Measurements from ENCODE around the gene ADCK1.

GRCh38 chr14:77862154-77862786 lies 62.4 kb downstream of the ADCK1 start:
- TF ChIP-seq, protein P1, sequence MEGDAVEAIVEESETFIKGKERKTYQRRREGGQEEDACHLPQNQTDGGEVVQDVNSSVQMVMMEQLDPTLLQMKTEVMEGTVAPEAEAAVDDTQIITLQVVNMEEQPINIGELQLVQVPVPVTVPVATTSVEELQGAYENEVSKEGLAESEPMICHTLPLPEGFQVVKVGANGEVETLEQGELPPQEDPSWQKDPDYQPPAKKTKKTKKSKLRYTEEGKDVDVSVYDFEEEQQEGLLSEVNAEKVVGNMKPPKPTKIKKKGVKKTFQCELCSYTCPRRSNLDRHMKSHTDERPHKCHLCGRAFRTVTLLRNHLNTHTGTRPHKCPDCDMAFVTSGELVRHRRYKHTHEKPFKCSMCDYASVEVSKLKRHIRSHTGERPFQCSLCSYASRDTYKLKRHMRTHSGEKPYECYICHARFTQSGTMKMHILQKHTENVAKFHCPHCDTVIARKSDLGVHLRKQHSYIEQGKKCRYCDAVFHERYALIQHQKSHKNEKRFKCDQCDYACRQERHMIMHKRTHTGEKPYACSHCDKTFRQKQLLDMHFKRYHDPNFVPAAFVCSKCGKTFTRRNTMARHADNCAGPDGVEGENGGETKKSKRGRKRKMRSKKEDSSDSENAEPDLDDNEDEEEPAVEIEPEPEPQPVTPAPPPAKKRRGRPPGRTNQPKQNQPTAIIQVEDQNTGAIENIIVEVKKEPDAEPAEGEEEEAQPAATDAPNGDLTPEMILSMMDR (conservative IDR thresholded peaks at IDR 0.05; ENCODE audit: low read depth, low read length): peak; percentile 99
- no peak for TF ChIP-seq EZH2 (IDR thresholded peaks at IDR 0.05; ENCODE audit: borderline replicate concordance, low read depth, low read length, poor library complexity, severe bottlenecking)

All from A673 (cell line).